Measurements from ENCODE around the gene SASH3.
A peak's percentile ranks its signal among the peaks of the same experiment; 100 is the strongest.

SASH3 gene

DNA sequence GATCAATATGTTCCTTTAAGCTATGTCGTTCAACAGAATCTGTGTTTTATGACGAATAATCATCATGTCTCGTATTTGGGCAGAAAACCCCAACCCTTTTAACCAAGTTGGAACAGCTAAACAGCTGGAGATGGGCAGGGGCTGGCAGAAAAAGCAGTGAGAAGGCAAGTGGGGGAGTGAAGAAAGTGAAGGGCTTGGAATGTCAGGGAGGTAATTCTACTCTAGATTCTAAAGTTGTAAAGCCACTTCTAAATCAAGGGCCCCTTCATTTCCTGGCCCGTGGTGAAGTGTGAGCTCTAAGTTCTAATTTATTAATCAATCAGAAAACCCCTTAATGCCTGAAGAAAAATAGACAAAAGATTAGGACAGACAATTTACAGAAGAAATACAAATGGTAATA lies 20.4 kb downstream of the SASH3 start:
- DNase-seq (ENCODE audit: insufficient read length, low spot score): no peak
- no peak for FAIRE-seq
- TF ChIP-seq POLR2A (IDR thresholded peaks at IDR 0.05; ENCODE audit: low read depth, low read length) (no peak), PAX5 (IDR thresholded peaks at IDR 0.05; ENCODE audit: insufficient read depth, low read length, severe bottlenecking) (no peak), POLR2AphosphoS5 (IDR thresholded peaks at IDR 0.05; ENCODE audit: low read depth, low read length) (no peak), POU2F2 (IDR thresholded peaks at IDR 0.05; ENCODE audit: low read depth, low read length) (no peak), TAF1 (IDR thresholded peaks at IDR 0.05; ENCODE audit: low read depth, low read length) (no peak), SPI1 (IDR thresholded peaks at IDR 0.05; ENCODE audit: low read depth, low read length) (no peak)

GRCh38 chrX:129802863-129803262 lies 23.1 kb downstream of the SASH3 start:
- TF ChIP-seq POU2F2 (IDR thresholded peaks at IDR 0.05; ENCODE audit: low read depth, low read length): no peak
- TF ChIP-seq POLR2A (IDR thresholded peaks at IDR 0.05; ENCODE audit: low read depth, low read length): no peak
- TF ChIP-seq TAF1 (IDR thresholded peaks at IDR 0.05; ENCODE audit: low read depth, low read length): no peak
- no peak for TF ChIP-seq SPI1 (IDR thresholded peaks at IDR 0.05; ENCODE audit: low read depth, low read length)
- TF ChIP-seq POLR2AphosphoS5 (IDR thresholded peaks at IDR 0.05; ENCODE audit: low read depth, low read length): no peak
- no peak for TF ChIP-seq PAX5 (IDR thresholded peaks at IDR 0.05; ENCODE audit: insufficient read depth, low read length, severe bottlenecking)
- DNase-seq (ENCODE audit: insufficient read length, low spot score) (no peak), FAIRE-seq (no peak)

DNA sequence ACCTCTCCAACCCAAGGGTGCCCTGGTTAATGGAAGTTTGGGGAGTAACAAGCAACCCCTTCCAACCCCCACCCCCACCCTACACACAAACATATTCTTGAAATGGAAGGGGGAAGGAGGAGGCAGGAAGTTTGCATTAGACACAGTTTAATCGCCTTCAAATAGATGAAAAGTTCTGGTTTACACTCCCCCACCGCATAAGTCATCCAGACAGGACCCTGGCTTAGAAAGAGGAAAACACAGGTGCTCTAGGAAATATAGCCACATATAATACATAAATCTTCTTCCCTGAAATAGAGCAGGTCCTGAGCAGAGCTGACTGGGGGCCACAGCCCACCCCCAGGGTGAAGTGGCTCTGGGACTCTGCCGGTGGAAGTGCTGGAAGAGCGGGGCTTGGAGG lies 25.1 kb downstream of the SASH3 start:
- FAIRE-seq (no peak), DNase-seq (ENCODE audit: insufficient read length, low spot score) (no peak)
- TF ChIP-seq PAX5 (IDR thresholded peaks at IDR 0.05; ENCODE audit: insufficient read depth, low read length, severe bottlenecking): no peak
- TF ChIP-seq POLR2AphosphoS5 (IDR thresholded peaks at IDR 0.05; ENCODE audit: low read depth, low read length): no peak
- no peak for TF ChIP-seq POLR2A (IDR thresholded peaks at IDR 0.05; ENCODE audit: low read depth, low read length)
- no peak for TF ChIP-seq POU2F2 (IDR thresholded peaks at IDR 0.05; ENCODE audit: low read depth, low read length)
- TF ChIP-seq SPI1 (IDR thresholded peaks at IDR 0.05; ENCODE audit: low read depth, low read length): no peak
- TF ChIP-seq TAF1 (IDR thresholded peaks at IDR 0.05; ENCODE audit: low read depth, low read length): no peak

- no peak for DNase-seq (ENCODE audit: insufficient read length, low spot score)
- no peak for FAIRE-seq
- TF ChIP-seq TAF1 (IDR thresholded peaks at IDR 0.05; ENCODE audit: low read depth, low read length): no peak
- no peak for TF ChIP-seq SPI1 (IDR thresholded peaks at IDR 0.05; ENCODE audit: low read depth, low read length)
- no peak for TF ChIP-seq PAX5 (IDR thresholded peaks at IDR 0.05; ENCODE audit: insufficient read depth, low read length, severe bottlenecking)
- no peak for TF ChIP-seq POU2F2 (IDR thresholded peaks at IDR 0.05; ENCODE audit: low read depth, low read length)
- TF ChIP-seq POLR2A (IDR thresholded peaks at IDR 0.05; ENCODE audit: low read depth, low read length): no peak
Measured at GRCh38 chrX:129808158-129808828, 28.5 kb downstream of the SASH3 start.

GRCh38 chrX:129808829-129809796 lies 29.4 kb downstream of the SASH3 start:
- FAIRE-seq (peak; percentile 62), DNase-seq (ENCODE audit: insufficient read length, low spot score) (no peak)
- TF ChIP-seq POLR2AphosphoS5 (IDR thresholded peaks at IDR 0.05; ENCODE audit: low read depth, low read length) (no peak), SPI1 (IDR thresholded peaks at IDR 0.05; ENCODE audit: low read depth, low read length) (no peak), TAF1 (IDR thresholded peaks at IDR 0.05; ENCODE audit: low read depth, low read length) (no peak), PAX5 (IDR thresholded peaks at IDR 0.05; ENCODE audit: insufficient read depth, low read length, severe bottlenecking) (no peak), POLR2A (IDR thresholded peaks at IDR 0.05; ENCODE audit: low read depth, low read length) (no peak), POU2F2 (IDR thresholded peaks at IDR 0.05; ENCODE audit: low read depth, low read length) (no peak)

- TF ChIP-seq PAX5 (IDR thresholded peaks at IDR 0.05; ENCODE audit: insufficient read depth, low read length, severe bottlenecking) (no peak), SPI1 (IDR thresholded peaks at IDR 0.05; ENCODE audit: low read depth, low read length) (no peak), POLR2AphosphoS5 (IDR thresholded peaks at IDR 0.05; ENCODE audit: low read depth, low read length) (no peak), POU2F2 (IDR thresholded peaks at IDR 0.05; ENCODE audit: low read depth, low read length) (no peak), TAF1 (IDR thresholded peaks at IDR 0.05; ENCODE audit: low read depth, low read length) (no peak), POLR2A (IDR thresholded peaks at IDR 0.05; ENCODE audit: low read depth, low read length) (no peak)
- no peak for DNase-seq (ENCODE audit: insufficient read length, low spot score)
- FAIRE-seq: no peak
Measured at GRCh38 chrX:129813662-129814368, 34.1 kb downstream of the SASH3 start.

GRCh38 chrX:129818123-129818522 lies 38.4 kb downstream of the SASH3 start:
- FAIRE-seq: no peak
- TF ChIP-seq SPI1 (IDR thresholded peaks at IDR 0.05; ENCODE audit: low read depth, low read length) (no peak), PAX5 (IDR thresholded peaks at IDR 0.05; ENCODE audit: insufficient read depth, low read length, severe bottlenecking) (no peak), POLR2A (IDR thresholded peaks at IDR 0.05; ENCODE audit: low read depth, low read length) (no peak), TAF1 (IDR thresholded peaks at IDR 0.05; ENCODE audit: low read depth, low read length) (no peak), POLR2AphosphoS5 (IDR thresholded peaks at IDR 0.05; ENCODE audit: low read depth, low read length) (no peak), POU2F2 (IDR thresholded peaks at IDR 0.05; ENCODE audit: low read depth, low read length) (no peak)
- DNase-seq (ENCODE audit: insufficient read length, low spot score): no peak

GRCh38 chrX:129823115-129823514 lies 43.4 kb downstream of the SASH3 start:
- peak; percentile 62 for FAIRE-seq

More at GRCh38 chrX:129823115-129823514, 43.4 kb downstream of the SASH3 start:
- no peak for DNase-seq (ENCODE audit: insufficient read length, low spot score)
- TF ChIP-seq POLR2AphosphoS5 (IDR thresholded peaks at IDR 0.05; ENCODE audit: low read depth, low read length): no peak
- no peak for TF ChIP-seq SPI1 (IDR thresholded peaks at IDR 0.05; ENCODE audit: low read depth, low read length)
- TF ChIP-seq POLR2A (IDR thresholded peaks at IDR 0.05; ENCODE audit: low read depth, low read length): no peak
- TF ChIP-seq TAF1 (IDR thresholded peaks at IDR 0.05; ENCODE audit: low read depth, low read length): no peak
- no peak for TF ChIP-seq POU2F2 (IDR thresholded peaks at IDR 0.05; ENCODE audit: low read depth, low read length)
- TF ChIP-seq PAX5 (IDR thresholded peaks at IDR 0.05; ENCODE audit: insufficient read depth, low read length, severe bottlenecking): no peak
